ENCODE data around the gene GPRC5B.

GPRC5B gene

DNA sequence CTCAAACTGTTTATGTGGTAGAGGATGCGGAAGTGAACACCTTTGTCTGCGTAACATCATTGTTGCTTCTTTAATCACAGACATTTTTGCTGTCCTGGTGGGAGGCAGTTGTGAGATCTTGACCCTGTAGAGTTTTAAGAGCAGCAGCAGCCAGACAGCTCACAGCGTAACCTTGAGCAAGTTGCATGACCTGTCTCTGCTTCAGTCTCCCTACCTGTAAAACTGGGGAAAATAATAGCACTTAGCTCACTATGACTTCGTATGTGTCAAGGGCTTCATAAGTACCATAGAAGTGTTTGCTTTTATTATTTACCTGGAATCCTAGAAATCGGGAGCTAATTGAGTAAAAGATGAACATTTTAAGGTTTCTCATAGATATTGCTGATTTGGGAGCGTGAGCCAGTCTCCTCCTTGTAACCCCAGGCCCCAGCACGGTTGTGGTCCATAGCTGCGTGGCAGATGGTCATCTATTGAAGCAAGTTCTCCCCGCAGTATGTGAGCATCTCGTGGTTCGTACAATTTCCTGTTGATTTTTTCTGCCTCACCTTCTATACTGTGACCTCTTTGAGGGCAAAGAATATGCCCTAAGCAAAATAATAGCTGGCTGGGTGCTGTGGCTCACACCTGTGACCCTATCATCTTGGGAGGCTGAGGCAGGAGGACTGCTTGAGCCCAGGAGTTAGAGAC is 34.4 kb downstream of the GPRC5B start:
- Histone ChIP-seq H3K4me2 (ENCODE audit: low read depth, low read length) (no peak overlapping the region), H4K20me1 (ENCODE audit: insufficient read depth, low read length) (no peaks in the 10 kb centered on the region), H3K9me2 (replicated peaks; ENCODE audit: insufficient read depth, low read length) (no peaks in the 10 kb centered on the region), H3F3A (ENCODE audit: insufficient read depth, low read length) (no peaks in the 10 kb centered on the region), H3K4me1 (ENCODE audit: low read length) (no peaks in the 10 kb centered on the region), H3K4me3 (ENCODE audit: low read length) (no peak overlapping the region), H3K36me3 (replicated peaks; ENCODE audit: insufficient read depth, low read length) (no peaks in the 10 kb centered on the region), H3K79me2 (ENCODE audit: low read length) (no peaks in the 10 kb centered on the region), H3K27ac (ENCODE audit: low read length) (no peak overlapping the region), H3K9ac (ENCODE audit: low read length) (no peak overlapping the region), H3K27me3 (replicated peaks; ENCODE audit: insufficient read depth, low read length) (no peaks in the 10 kb centered on the region), H3K9me3 (replicated peaks; ENCODE audit: insufficient read depth, low read length) (no peaks in the 10 kb centered on the region), H2AFZ (ENCODE audit: low read length) (no peak overlapping the region)
- DNase-seq, result no peak
- TF ChIP-seq EZH2phosphoT487 (IDR thresholded peaks at IDR 0.05; ENCODE audit: low read length), result no peak
- no peak for TF ChIP-seq EZH2 (optimal IDR thresholded peaks at IDR 0.05; ENCODE audit: low read depth, low read length)
- TF ChIP-seq, protein P1, sequence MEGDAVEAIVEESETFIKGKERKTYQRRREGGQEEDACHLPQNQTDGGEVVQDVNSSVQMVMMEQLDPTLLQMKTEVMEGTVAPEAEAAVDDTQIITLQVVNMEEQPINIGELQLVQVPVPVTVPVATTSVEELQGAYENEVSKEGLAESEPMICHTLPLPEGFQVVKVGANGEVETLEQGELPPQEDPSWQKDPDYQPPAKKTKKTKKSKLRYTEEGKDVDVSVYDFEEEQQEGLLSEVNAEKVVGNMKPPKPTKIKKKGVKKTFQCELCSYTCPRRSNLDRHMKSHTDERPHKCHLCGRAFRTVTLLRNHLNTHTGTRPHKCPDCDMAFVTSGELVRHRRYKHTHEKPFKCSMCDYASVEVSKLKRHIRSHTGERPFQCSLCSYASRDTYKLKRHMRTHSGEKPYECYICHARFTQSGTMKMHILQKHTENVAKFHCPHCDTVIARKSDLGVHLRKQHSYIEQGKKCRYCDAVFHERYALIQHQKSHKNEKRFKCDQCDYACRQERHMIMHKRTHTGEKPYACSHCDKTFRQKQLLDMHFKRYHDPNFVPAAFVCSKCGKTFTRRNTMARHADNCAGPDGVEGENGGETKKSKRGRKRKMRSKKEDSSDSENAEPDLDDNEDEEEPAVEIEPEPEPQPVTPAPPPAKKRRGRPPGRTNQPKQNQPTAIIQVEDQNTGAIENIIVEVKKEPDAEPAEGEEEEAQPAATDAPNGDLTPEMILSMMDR (IDR thresholded peaks at IDR 0.05; ENCODE audit: low read length), result no peak

DNA sequence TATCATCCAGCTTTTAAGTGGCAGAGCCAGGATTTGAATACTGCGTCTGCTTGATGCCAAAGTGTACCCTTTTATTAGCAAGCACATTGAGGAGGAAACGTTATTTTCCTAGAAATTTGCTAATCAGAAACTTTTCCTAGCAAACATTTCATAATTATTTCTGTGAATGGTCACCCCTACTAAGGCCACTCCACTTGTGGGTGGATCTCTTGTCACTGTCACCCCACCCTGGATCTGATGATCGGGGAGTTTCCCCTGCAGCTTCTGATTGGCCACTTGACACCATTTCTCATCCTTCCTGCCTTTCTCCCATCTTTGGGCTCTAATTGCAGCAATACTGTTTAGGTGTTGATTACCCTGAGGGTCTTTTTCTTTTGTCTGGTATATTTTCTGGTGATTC is 35.9 kb downstream of the GPRC5B start:
- H4K20me1 ChIP-seq (ENCODE audit: insufficient read depth, low read length), result no peaks in the 10 kb centered on the region
- no peak overlapping the region for H3K9ac ChIP-seq (ENCODE audit: low read length)

DNA sequence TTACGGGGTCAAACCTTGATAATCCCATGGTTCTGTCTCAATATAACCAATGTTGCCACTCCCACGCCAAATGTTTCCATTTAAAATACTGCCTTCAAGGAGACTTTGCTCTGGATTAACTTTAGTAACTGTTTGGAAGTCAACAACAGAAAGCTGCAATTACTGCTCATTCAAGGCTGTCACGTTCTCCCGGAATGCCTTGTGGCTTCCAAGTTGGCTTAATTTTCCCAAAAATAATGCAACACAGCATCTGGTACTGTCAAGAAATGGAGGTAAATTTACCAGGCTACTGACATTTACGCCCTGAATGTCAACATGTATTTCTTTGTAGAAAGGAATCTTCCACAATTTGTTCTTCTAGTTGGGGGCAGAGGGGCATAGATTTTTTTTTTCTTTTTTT is 38.2 kb downstream of the GPRC5B start:
- Histone ChIP-seq H3F3A (ENCODE audit: insufficient read depth, low read length) (no peaks in the 10 kb centered on the region), H3K36me3 (replicated peaks; ENCODE audit: insufficient read depth, low read length) (no peaks in the 10 kb centered on the region), H3K79me2 (ENCODE audit: low read length) (no peaks in the 10 kb centered on the region), H3K9me2 (replicated peaks; ENCODE audit: insufficient read depth, low read length) (no peaks in the 10 kb centered on the region), H3K9ac (ENCODE audit: low read length) (no peak overlapping the region), H3K9me3 (replicated peaks; ENCODE audit: insufficient read depth, low read length) (no peaks in the 10 kb centered on the region), H3K4me1 (ENCODE audit: low read length) (no peaks in the 10 kb centered on the region), H3K4me2 (ENCODE audit: low read depth, low read length) (no peak overlapping the region), H3K27me3 (replicated peaks; ENCODE audit: insufficient read depth, low read length) (no peaks in the 10 kb centered on the region), H3K27ac (ENCODE audit: low read length) (no peak overlapping the region), H2AFZ (ENCODE audit: low read length) (no peak overlapping the region), H4K20me1 (ENCODE audit: insufficient read depth, low read length) (no peaks in the 10 kb centered on the region), H3K4me3 (ENCODE audit: low read length) (no peak overlapping the region)
- TF ChIP-seq EZH2phosphoT487 (IDR thresholded peaks at IDR 0.05; ENCODE audit: low read length), result no peak
- TF ChIP-seq, protein P1 (IDR thresholded peaks at IDR 0.05; ENCODE audit: low read length), result no peak
- no peak for TF ChIP-seq EZH2 (optimal IDR thresholded peaks at IDR 0.05; ENCODE audit: low read depth, low read length)
- no peak for DNase-seq

More for the DNA sequence above, 35.9 kb downstream of the GPRC5B start:
- no peaks in the 10 kb centered on the region for H3K27me3 ChIP-seq (replicated peaks; ENCODE audit: insufficient read depth, low read length)
- no peak overlapping the region for H3K4me2 ChIP-seq (ENCODE audit: low read depth, low read length)
- H2AFZ ChIP-seq (ENCODE audit: low read length), result no peak overlapping the region
- H3K36me3 ChIP-seq (replicated peaks; ENCODE audit: insufficient read depth, low read length), result no peaks in the 10 kb centered on the region
- TF ChIP-seq, protein P1 (IDR thresholded peaks at IDR 0.05; ENCODE audit: low read length), result no peak
- TF ChIP-seq EZH2 (optimal IDR thresholded peaks at IDR 0.05; ENCODE audit: low read depth, low read length) (no peak), EZH2phosphoT487 (IDR thresholded peaks at IDR 0.05; ENCODE audit: low read length) (no peak)
- H3K4me3 ChIP-seq (ENCODE audit: low read length), result no peak overlapping the region
- no peaks in the 10 kb centered on the region for H3K79me2 ChIP-seq (ENCODE audit: low read length)
- H3K9me3 ChIP-seq (replicated peaks; ENCODE audit: insufficient read depth, low read length), result no peaks in the 10 kb centered on the region
- H3K4me1 ChIP-seq (ENCODE audit: low read length), result no peaks in the 10 kb centered on the region
- H3K9me2 ChIP-seq (replicated peaks; ENCODE audit: insufficient read depth, low read length), result no peaks in the 10 kb centered on the region
- DNase-seq, result no peak
- no peaks in the 10 kb centered on the region for H3F3A ChIP-seq (ENCODE audit: insufficient read depth, low read length)
- no peak overlapping the region for H3K27ac ChIP-seq (ENCODE audit: low read length)
